ENCODE results near the gene CCDC167. TPM values are rescaled to one million over a fixed set of nuclear protein-coding genes. Genes with fewer than 3 reads are reported as not detected.

The CCDC167 gene
- total RNA-seq, 1 experiment from 2014 or later, result 27.8 TPM

DNA sequence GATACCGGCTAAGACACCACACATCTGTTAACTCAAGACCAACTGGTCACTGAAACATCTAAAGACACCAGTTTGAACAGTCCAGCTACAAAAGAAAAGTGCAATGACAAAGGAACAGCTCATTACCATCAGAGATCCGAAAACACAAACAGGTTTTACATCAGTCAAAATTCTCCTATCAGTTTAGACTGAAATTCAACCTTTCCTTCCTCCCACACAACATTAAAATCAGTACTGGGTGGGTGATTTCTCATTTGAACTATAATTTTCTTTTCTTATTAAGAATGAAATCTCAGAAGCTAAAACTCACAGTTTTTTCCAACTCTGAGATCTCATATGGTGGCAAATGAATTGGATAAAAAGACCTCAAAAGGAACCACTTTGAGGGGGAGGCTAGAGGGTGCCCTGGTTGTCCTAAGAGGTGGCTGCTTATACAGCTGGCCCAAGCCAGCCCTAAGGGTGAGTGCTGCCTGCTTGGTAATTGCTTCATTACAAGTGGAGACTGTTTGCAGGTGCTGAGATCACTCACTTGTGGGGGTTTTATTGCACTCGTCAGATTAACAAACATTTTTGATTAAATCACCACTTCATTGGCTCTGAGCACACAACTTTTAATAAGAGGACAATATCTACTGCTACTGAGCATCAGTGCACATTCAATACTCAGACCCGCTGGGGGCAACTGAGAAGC, 4.3 kb downstream of the CCDC167 start:
- POLR2A ChIA-PET, result no interaction called here
- Histone ChIP-seq H2AFZ (ENCODE audit: low read depth, low read length, poor library complexity, severe bottlenecking) (no peak overlapping the region), H3K36me3 (ENCODE audit: control insufficient read depth in 1 of 2, insufficient read depth in 2 of 2, low read length in 2 of 2) (no peaks in the 10 kb centered on the region), H3K9me3 (ENCODE audit: control insufficient read depth in 1 of 2, insufficient read depth in 1 of 2, low read depth in 1 of 2, low read length in 2 of 2) (no peaks in the 10 kb centered on the region), H3K9me2 (ENCODE audit: insufficient read depth) (no peaks in the 10 kb centered on the region), H3K4me1 (ENCODE audit: control insufficient read depth in 1 of 2, insufficient read depth in 2 of 2, low read length in 2 of 2) (peaks cover 4 to 15% of the 10 kb centered on the region in 2 experiments; a peak in 3 of 4 replicates), H3K79me2 (ENCODE audit: insufficient read depth, low read length) (peaks cover 11% of the 10 kb centered on the region; the same call in 1 of the 2 replicates), H3K9ac (ENCODE audit: low read length) (no peak overlapping the region), H3K27ac (ENCODE audit: low read depth, low read length) (no peak overlapping the region), H3K27me3 (ENCODE audit: insufficient read depth, low read length) (no peaks in the 10 kb centered on the region), H3K4me2 (ENCODE audit: low read length) (no peak overlapping the region), H4K20me1 (ENCODE audit: insufficient read depth) (no peaks in the 10 kb centered on the region), H3K4me3 (replicated peaks in 1 of 2; ENCODE audit: low read depth in 1 of 2, low read length in 2 of 2) (no peak overlapping the region)
- DNase-seq (ENCODE audit: low read depth, low spot score), result no peak
- TF ChIP-seq, protein P1, sequence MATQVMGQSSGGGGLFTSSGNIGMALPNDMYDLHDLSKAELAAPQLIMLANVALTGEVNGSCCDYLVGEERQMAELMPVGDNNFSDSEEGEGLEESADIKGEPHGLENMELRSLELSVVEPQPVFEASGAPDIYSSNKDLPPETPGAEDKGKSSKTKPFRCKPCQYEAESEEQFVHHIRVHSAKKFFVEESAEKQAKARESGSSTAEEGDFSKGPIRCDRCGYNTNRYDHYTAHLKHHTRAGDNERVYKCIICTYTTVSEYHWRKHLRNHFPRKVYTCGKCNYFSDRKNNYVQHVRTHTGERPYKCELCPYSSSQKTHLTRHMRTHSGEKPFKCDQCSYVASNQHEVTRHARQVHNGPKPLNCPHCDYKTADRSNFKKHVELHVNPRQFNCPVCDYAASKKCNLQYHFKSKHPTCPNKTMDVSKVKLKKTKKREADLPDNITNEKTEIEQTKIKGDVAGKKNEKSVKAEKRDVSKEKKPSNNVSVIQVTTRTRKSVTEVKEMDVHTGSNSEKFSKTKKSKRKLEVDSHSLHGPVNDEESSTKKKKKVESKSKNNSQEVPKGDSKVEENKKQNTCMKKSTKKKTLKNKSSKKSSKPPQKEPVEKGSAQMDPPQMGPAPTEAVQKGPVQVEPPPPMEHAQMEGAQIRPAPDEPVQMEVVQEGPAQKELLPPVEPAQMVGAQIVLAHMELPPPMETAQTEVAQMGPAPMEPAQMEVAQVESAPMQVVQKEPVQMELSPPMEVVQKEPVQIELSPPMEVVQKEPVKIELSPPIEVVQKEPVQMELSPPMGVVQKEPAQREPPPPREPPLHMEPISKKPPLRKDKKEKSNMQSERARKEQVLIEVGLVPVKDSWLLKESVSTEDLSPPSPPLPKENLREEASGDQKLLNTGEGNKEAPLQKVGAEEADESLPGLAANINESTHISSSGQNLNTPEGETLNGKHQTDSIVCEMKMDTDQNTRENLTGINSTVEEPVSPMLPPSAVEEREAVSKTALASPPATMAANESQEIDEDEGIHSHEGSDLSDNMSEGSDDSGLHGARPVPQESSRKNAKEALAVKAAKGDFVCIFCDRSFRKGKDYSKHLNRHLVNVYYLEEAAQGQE (IDR thresholded peaks at IDR 0.05; ENCODE audit: low read depth), result no peak
- TF ChIP-seq EGR1 (IDR thresholded peaks at IDR 0.05; ENCODE audit: low read depth) (no peak), TCF7L2 (IDR thresholded peaks at IDR 0.05; ENCODE audit: borderline replicate concordance, extremely low read depth, insufficient read depth, insufficient read length) (no peak), ELF1 (IDR thresholded peaks at IDR 0.05; ENCODE audit: borderline replicate concordance, low read depth) (no peak), ZNF274 (IDR thresholded peaks at IDR 0.05; ENCODE audit: low read depth, low read length) (no peak), JUND (IDR thresholded peaks at IDR 0.05) (no peak), CEBPB (IDR thresholded peaks at IDR 0.05; ENCODE audit: low read depth) (no peak), RAD21 (IDR thresholded peaks at IDR 0.05; ENCODE audit: low read depth) (no peak)
- TF ChIP-seq, protein P2, sequence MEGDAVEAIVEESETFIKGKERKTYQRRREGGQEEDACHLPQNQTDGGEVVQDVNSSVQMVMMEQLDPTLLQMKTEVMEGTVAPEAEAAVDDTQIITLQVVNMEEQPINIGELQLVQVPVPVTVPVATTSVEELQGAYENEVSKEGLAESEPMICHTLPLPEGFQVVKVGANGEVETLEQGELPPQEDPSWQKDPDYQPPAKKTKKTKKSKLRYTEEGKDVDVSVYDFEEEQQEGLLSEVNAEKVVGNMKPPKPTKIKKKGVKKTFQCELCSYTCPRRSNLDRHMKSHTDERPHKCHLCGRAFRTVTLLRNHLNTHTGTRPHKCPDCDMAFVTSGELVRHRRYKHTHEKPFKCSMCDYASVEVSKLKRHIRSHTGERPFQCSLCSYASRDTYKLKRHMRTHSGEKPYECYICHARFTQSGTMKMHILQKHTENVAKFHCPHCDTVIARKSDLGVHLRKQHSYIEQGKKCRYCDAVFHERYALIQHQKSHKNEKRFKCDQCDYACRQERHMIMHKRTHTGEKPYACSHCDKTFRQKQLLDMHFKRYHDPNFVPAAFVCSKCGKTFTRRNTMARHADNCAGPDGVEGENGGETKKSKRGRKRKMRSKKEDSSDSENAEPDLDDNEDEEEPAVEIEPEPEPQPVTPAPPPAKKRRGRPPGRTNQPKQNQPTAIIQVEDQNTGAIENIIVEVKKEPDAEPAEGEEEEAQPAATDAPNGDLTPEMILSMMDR (IDR thresholded peaks at IDR 0.05 in 2 of 3, conservative IDR thresholded peaks at IDR 0.05 in 1 of 3; ENCODE audit: borderline replicate concordance in 1 of 3, insufficient read depth in 1 of 3, low read depth in 2 of 3, low read length in 2 of 3), result no peak
- RAD21 ChIA-PET (ENCODE audit: low non-redundant PET in 1 of 2, low total read pairs in 2 of 2, uncharacterized antibody in 2 of 2, unreplicated experiment in 2 of 2), result no interaction called here
- CTCF ChIA-PET, result no interaction called here
- no TSS peak for BruUV-seq (replicated peaks)
- intact Hi-C loops (cut with micrococcal nuclease), result no loop called here
- ATAC-seq, result no peak
